ENCODE results near the gene FNDC3B.

The FNDC3B gene

DNA sequence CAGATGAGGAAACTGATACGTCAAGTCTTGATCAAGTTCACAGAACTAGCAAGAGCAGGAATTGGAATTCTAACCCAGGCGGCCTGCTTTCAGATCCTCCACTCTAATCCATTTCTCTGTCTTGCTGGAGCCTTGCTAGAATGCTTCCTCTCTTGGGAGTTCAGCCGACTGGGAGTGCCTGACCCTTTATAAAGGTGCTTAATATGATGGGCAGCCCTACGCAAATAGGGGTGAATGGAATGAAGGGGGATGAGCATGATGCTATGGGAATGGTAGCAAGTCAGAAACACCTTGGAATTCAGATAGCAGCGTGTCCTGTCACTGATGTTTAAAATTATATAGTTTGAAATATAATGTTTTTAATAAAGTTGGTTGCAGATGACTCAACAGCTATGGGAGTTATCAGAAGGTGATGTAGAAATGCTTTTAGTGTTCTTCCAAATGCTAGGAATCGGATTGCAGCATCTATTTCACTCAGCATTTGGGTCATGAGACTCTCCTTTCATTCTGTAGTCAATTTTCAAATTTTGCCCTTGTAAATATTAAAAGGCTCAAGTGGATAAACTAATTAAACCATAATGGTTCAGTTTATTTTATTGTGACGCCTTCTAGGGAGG, 150.7 kb downstream of the FNDC3B start:
- no peaks in the 10 kb centered on the region for H3K79me2 ChIP-seq (ENCODE audit: insufficient read depth, low read length)
- no peaks in the 10 kb centered on the region for H3F3A ChIP-seq (ENCODE audit: insufficient read depth)

DNA sequence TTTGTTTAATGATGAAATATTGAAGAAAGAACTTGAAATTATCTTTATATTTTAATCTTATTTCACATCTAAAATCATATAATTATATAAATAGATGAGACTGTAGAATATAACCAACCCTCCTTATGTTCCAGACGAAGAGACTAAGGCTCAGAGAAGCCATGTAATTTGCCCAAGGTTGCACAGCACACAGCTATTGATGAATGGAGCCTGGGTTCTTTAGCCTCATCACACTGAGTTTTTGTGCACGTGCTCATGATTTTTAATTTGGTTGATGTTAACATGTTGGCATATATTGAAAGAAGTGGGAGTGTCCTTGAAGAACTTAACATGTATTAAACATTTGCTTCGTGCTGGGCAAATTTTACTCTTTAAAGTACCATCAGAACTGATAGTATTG, 151.6 kb downstream of the FNDC3B start:
- H3K79me2 ChIP-seq (ENCODE audit: insufficient read depth, low read length), result no peaks in the 10 kb centered on the region
- H3K9ac ChIP-seq (ENCODE audit: low read length), result no peak overlapping the region
- no peak overlapping the region for H2AFZ ChIP-seq (ENCODE audit: low read depth, low read length, severe bottlenecking)
- no peaks in the 10 kb centered on the region for H3K36me3 ChIP-seq (ENCODE audit: low read length)
- H3K4me3 ChIP-seq (ENCODE audit: insufficient read depth, low read length, poor library complexity, severe bottlenecking), result no peak overlapping the region
- TF ChIP-seq, protein P1, sequence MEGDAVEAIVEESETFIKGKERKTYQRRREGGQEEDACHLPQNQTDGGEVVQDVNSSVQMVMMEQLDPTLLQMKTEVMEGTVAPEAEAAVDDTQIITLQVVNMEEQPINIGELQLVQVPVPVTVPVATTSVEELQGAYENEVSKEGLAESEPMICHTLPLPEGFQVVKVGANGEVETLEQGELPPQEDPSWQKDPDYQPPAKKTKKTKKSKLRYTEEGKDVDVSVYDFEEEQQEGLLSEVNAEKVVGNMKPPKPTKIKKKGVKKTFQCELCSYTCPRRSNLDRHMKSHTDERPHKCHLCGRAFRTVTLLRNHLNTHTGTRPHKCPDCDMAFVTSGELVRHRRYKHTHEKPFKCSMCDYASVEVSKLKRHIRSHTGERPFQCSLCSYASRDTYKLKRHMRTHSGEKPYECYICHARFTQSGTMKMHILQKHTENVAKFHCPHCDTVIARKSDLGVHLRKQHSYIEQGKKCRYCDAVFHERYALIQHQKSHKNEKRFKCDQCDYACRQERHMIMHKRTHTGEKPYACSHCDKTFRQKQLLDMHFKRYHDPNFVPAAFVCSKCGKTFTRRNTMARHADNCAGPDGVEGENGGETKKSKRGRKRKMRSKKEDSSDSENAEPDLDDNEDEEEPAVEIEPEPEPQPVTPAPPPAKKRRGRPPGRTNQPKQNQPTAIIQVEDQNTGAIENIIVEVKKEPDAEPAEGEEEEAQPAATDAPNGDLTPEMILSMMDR (IDR thresholded peaks at IDR 0.05; ENCODE audit: insufficient read depth, low read length, poor library complexity, severe bottlenecking), result no peak
- TF ChIP-seq EZH2phosphoT487 (conservative IDR thresholded peaks at IDR 0.05; ENCODE audit: low read length), result no peak
- no peaks in the 10 kb centered on the region for H4K20me1 ChIP-seq (ENCODE audit: low read depth, low read length)
- no peaks in the 10 kb centered on the region for H3F3A ChIP-seq (ENCODE audit: insufficient read depth)
- no peaks in the 10 kb centered on the region for H3K27me3 ChIP-seq (ENCODE audit: low read length)
- no peak overlapping the region for H3K27ac ChIP-seq (ENCODE audit: low read depth, low read length)
- no peak overlapping the region for H3K4me2 ChIP-seq (ENCODE audit: low read depth, low read length, poor library complexity, severe bottlenecking)
- H3K9me3 ChIP-seq (ENCODE audit: insufficient read depth, low read length), result no peaks in the 10 kb centered on the region
- no peaks in the 10 kb centered on the region for H3K9me2 ChIP-seq (replicated peaks; ENCODE audit: insufficient read depth, low read length)

More for the DNA sequence above, 150.7 kb downstream of the FNDC3B start:
- H3K9ac ChIP-seq (ENCODE audit: low read length), result no peak overlapping the region
- H3K9me3 ChIP-seq (ENCODE audit: insufficient read depth, low read length), result no peaks in the 10 kb centered on the region
- H3K36me3 ChIP-seq (ENCODE audit: low read length), result no peaks in the 10 kb centered on the region
- no peaks in the 10 kb centered on the region for H3K27me3 ChIP-seq (ENCODE audit: low read length)
- TF ChIP-seq EZH2phosphoT487 (conservative IDR thresholded peaks at IDR 0.05; ENCODE audit: low read length), result no peak
- TF ChIP-seq, protein P1 (IDR thresholded peaks at IDR 0.05; ENCODE audit: insufficient read depth, low read length, poor library complexity, severe bottlenecking), result no peak
- no peak overlapping the region for H3K4me3 ChIP-seq (ENCODE audit: insufficient read depth, low read length, poor library complexity, severe bottlenecking)
- no peaks in the 10 kb centered on the region for H4K20me1 ChIP-seq (ENCODE audit: low read depth, low read length)
- H3K27ac ChIP-seq (ENCODE audit: low read depth, low read length), result no peak overlapping the region
- no peaks in the 10 kb centered on the region for H3K9me2 ChIP-seq (replicated peaks; ENCODE audit: insufficient read depth, low read length)
- H3K4me2 ChIP-seq (ENCODE audit: low read depth, low read length, poor library complexity, severe bottlenecking), result no peak overlapping the region
- H2AFZ ChIP-seq (ENCODE audit: low read depth, low read length, severe bottlenecking), result no peak overlapping the region

DNA sequence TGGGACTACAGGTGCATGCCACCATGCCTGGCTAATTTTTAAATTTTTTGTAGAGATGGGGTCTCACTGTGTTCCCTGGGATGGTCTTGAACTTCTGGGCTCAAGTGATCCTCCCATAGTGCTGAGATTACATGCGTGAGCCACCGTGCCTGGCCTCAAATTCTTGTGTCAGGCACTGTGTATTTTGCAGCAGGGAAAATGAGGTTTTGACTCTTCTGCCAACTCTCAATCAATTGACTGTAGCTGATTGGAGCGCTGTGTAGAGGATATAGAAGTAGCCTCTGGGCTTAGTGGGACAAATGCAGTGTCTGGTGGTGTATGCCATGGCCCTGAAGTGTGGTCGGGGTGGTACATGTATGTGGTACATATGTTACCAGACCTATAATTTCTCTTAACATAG, 152.3 kb downstream of the FNDC3B start:
- Histone ChIP-seq H3K79me2 (ENCODE audit: insufficient read depth, low read length) (no peaks in the 10 kb centered on the region), H3K27ac (ENCODE audit: low read depth, low read length) (no peak overlapping the region), H3K36me3 (ENCODE audit: low read length) (no peaks in the 10 kb centered on the region), H3F3A (ENCODE audit: insufficient read depth) (no peaks in the 10 kb centered on the region), H4K20me1 (ENCODE audit: low read depth, low read length) (no peaks in the 10 kb centered on the region), H3K9ac (ENCODE audit: low read length) (no peak overlapping the region), H3K4me2 (ENCODE audit: low read depth, low read length, poor library complexity, severe bottlenecking) (no peak overlapping the region), H3K9me2 (replicated peaks; ENCODE audit: insufficient read depth, low read length) (no peaks in the 10 kb centered on the region), H3K27me3 (ENCODE audit: low read length) (no peaks in the 10 kb centered on the region), H2AFZ (ENCODE audit: low read depth, low read length, severe bottlenecking) (no peak overlapping the region), H3K9me3 (ENCODE audit: insufficient read depth, low read length) (no peaks in the 10 kb centered on the region), H3K4me3 (ENCODE audit: insufficient read depth, low read length, poor library complexity, severe bottlenecking) (no peak overlapping the region)
- TF ChIP-seq, protein P1 (IDR thresholded peaks at IDR 0.05; ENCODE audit: insufficient read depth, low read length, poor library complexity, severe bottlenecking), result no peak
- TF ChIP-seq EZH2phosphoT487 (conservative IDR thresholded peaks at IDR 0.05; ENCODE audit: low read length), result no peak

Measured in SU-DHL-6 (cell line).